SK-N-SH treated with all-trans-retinoic acid at 6 μM for 48 hours (cell line): ENCODE data around the gene HIVEP3.
"Not testable (repeated sequence)": the region's sequence is repeated elsewhere in the genome, so short reads cannot be mapped to it uniquely, and the experiment has no call there.

ENCODE experiments used
- ATAC-seq: fragments of 200-7000 bp; cut with Tn5 transposase; 3 replicates; pipeline ENCODE4 v1.9.1; 2020; ENCODE audit warnings: mild to moderate bottlenecking, moderate library complexity
- BACH2 ChIP-seq: fragments of 250-450 bp; sonication (Bioruptor Pico); IDR thresholded peaks from 2 replicates; pipeline ENCODE4 v1.9.0; 2021; ENCODE audit warnings: mild to moderate bottlenecking, borderline replicate concordance
- CSDC2 ChIP-seq: fragments of 250-450 bp; sonication (Bioruptor Pico); IDR thresholded peaks from 2 replicates; pipeline ENCODE4 v1.5.0; 2020; ENCODE audit warnings: mild to moderate bottlenecking, moderate library complexity
- GLIS3 ChIP-seq: fragments of 250-450 bp; sonication (Bioruptor Pico); IDR thresholded peaks from 2 replicates; pipeline ENCODE4 v1.5.0; 2020; ENCODE audit warnings: mild to moderate bottlenecking, moderate library complexity
- ISL1 ChIP-seq: fragments of 250-450 bp; sonication (Bioruptor Pico); IDR thresholded peaks from 2 replicates; pipeline ENCODE4 v2.1.2; 2022; ENCODE audit warnings: mild to moderate bottlenecking, moderate library complexity
- PPARA ChIP-seq: fragments of 250-450 bp; sonication (Bioruptor Pico); IDR thresholded peaks from 2 replicates; pipeline ENCODE4 v1.5.0; 2020; ENCODE audit warnings: mild to moderate bottlenecking, borderline replicate concordance
- RARB ChIP-seq: fragments of 250-450 bp; sonication (Bioruptor Pico); IDR thresholded peaks from 2 replicates; pipeline ENCODE4 v1.8.0; 2021; ENCODE audit warnings: mild to moderate bottlenecking, moderate library complexity
- SNAI2 ChIP-seq: fragments of 250-450 bp; sonication (Bioruptor Pico); IDR thresholded peaks from 2 replicates; pipeline ENCODE4 v1.5.0; 2020; ENCODE audit warnings: mild to moderate bottlenecking, moderate library complexity
- TCF4 ChIP-seq: fragments of 250-450 bp; sonication (Bioruptor Pico); IDR thresholded peaks from 2 replicates; pipeline ENCODE4 v1.8.0; 2021; ENCODE audit warnings: mild to moderate bottlenecking, moderate library complexity, borderline replicate concordance
- TOX ChIP-seq: fragments of 250-450 bp; sonication (Bioruptor Pico); IDR thresholded peaks from 2 replicates; pipeline ENCODE4 v1.8.0; 2021; ENCODE audit warnings: mild to moderate bottlenecking, moderate library complexity, borderline replicate concordance
- TSHZ2 ChIP-seq: fragments of 250-450 bp; sonication (Bioruptor Pico); IDR thresholded peaks from 2 replicates; pipeline ENCODE4 v1.5.0; 2020; ENCODE audit warnings: mild to moderate bottlenecking, moderate library complexity
- ZC3H10 ChIP-seq: fragments of 250-450 bp; sonication (Bioruptor Pico); IDR thresholded peaks from 2 replicates; pipeline ENCODE4 v1.5.1; 2021; ENCODE audit warnings: mild to moderate bottlenecking, moderate library complexity
- ZFP3 ChIP-seq: fragments of 250-450 bp; sonication (Bioruptor Pico); IDR thresholded peaks from 2 replicates; pipeline ENCODE4 v1.5.0; 2020; ENCODE audit warnings: mild to moderate bottlenecking, moderate library complexity
- ZNF70 ChIP-seq: fragments of 450-650 bp; formaldehyde crosslinking; IDR thresholded peaks from 2 replicates; pipeline ENCODE4 v1.5.0; 2020; ENCODE audit warnings: mild to moderate bottlenecking, moderate library complexity
- ZNF8 ChIP-seq: fragments of 450-650 bp; formaldehyde crosslinking; IDR thresholded peaks from 2 replicates; pipeline ENCODE4 v1.5.0; 2020; ENCODE audit warnings: mild to moderate bottlenecking, moderate library complexity
- TF ChIP-seq, protein P1 (sequence below): fragments of 250-450 bp; sonication (Bioruptor Pico); IDR thresholded peaks from 2 replicates; pipeline ENCODE4 v1.8.0; 2020; ENCODE audit warnings: mild to moderate bottlenecking, moderate library complexity, borderline replicate concordance
- TF ChIP-seq, protein P2 (sequence below): fragments of 250-450 bp; sonication (Bioruptor Pico); IDR thresholded peaks from 2 replicates; pipeline ENCODE4 v1.8.0; 2021; ENCODE audit warnings: low read depth, mild to moderate bottlenecking, moderate library complexity, borderline replicate concordance

The HIVEP3 gene

GRCh38 chr1:41925712-41926111, 7.0 kb upstream of the HIVEP3 start:
- peak; percentile 88 for ATAC-seq
- no peak for TF ChIP-seq ZNF8
- no peak for TF ChIP-seq ZFP3
- TF ChIP-seq, protein P1, sequence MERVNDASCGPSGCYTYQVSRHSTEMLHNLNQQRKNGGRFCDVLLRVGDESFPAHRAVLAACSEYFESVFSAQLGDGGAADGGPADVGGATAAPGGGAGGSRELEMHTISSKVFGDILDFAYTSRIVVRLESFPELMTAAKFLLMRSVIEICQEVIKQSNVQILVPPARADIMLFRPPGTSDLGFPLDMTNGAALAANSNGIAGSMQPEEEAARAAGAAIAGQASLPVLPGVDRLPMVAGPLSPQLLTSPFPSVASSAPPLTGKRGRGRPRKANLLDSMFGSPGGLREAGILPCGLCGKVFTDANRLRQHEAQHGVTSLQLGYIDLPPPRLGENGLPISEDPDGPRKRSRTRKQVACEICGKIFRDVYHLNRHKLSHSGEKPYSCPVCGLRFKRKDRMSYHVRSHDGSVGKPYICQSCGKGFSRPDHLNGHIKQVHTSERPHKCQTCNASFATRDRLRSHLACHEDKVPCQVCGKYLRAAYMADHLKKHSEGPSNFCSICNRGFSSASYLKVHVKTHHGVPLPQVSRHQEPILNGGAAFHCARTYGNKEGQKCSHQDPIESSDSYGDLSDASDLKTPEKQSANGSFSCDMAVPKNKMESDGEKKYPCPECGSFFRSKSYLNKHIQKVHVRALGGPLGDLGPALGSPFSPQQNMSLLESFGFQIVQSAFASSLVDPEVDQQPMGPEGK = no peak
- TF ChIP-seq CSDC2 = no peak
- no peak for TF ChIP-seq ZC3H10 (CRISPR knock-in tag)
- no peak for TF ChIP-seq BACH2 (CRISPR knock-in tag)

- ATAC-seq = no peak
- TF ChIP-seq TCF4 (no peak), SNAI2 (no peak), ZNF70 (CRISPR knock-in tag) (no peak), TOX (CRISPR knock-in tag) (no peak), ISL1 (CRISPR knock-in tag) (no peak), GLIS3 (CRISPR knock-in tag) (no peak), TSHZ2 (CRISPR knock-in tag) (no peak)
- TF ChIP-seq, protein P2, sequence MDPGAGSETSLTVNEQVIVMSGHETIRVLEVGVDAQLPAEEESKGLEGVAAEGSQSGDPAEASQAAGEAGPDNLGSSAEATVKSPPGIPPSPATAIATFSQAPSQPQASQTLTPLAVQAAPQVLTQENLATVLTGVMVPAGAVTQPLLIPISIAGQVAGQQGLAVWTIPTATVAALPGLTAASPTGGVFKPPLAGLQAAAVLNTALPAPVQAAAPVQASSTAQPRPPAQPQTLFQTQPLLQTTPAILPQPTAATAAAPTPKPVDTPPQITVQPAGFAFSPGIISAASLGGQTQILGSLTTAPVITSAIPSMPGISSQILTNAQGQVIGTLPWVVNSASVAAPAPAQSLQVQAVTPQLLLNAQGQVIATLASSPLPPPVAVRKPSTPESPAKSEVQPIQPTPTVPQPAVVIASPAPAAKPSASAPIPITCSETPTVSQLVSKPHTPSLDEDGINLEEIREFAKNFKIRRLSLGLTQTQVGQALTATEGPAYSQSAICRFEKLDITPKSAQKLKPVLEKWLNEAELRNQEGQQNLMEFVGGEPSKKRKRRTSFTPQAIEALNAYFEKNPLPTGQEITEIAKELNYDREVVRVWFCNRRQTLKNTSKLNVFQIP = no peak
- TF ChIP-seq, all 23 proteins: peak for 0
Measured at GRCh38 chr1:41924911-41925310, 6.2 kb upstream of the HIVEP3 start.

DNA sequence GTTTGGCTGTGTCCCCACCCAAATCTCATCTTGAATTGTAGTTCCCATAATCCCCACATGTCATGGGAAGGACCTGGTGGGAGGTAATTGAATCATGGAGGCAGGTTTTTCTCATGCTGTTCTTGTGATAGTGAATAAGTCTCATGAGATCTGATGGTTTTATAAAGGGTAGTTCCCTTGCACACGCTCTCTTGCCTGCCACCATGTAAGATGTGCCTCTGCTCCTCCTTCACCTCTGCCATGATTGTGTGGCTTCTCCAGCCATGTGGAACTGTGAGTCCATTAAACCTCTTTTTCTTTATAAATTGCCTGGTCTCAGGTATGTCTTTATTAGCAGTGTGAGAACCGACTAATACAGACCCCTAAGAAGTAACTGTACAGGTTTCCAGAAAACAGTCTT, 2.5 kb upstream of the HIVEP3 start:
- not testable (repeated sequence) for ATAC-seq

GRCh38 chr1:41920658-41921057, 1.9 kb upstream of the HIVEP3 start:
- TF ChIP-seq RARB (no peak), TSHZ2 (CRISPR knock-in tag) (no peak), ZNF70 (CRISPR knock-in tag) (no peak)
- TF ChIP-seq, all 23 proteins: peak for 0
- ATAC-seq = peak; percentile 19

DNA sequence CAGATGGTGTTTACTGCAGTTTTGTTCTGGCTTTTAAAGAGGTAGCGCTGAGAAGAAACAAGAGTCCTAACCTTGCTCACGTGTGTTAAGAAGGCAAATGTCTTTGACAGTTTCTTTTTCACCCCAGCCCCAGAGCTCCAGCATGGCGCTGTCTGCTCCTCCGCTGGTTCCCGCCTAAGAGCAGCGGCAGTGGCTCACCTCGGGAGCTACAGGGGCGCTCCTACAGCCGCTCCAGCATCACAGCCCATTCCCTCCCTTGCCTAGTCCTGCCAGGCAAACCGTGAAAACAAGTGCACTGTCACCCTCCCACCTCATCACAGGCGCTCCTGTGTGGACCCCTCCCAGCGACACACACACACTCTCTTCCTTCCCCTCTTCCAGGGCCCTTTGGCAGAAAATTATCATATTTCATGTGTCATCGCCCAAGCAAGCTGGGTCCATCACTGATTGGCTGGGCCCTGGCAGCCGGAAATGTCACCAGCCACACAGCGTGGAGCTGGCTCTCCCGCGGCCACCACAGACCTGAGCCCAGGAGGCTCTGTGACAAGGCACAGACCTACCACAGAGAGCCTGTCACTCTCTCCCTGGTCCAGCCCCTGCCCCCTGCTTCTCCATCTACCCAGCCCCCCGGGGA, 1.2 kb upstream of the HIVEP3 start:
- peak; percentile 55; the same call in 1 of the 2 replicates for TF ChIP-seq TSHZ2 (CRISPR knock-in tag)
- no peak for TF ChIP-seq PPARA (CRISPR knock-in tag)
- peak; percentile 85 for ATAC-seq
